OCI-LY7 (cell line): ENCODE data around the gene KLK11. TPM values are rescaled to one million over a fixed set of nuclear protein-coding genes. Genes with fewer than 3 reads are reported as not detected.

ENCODE experiments used
- BruUV-seq: library from RNA; stranded (reverse); fragments of 400-500 nt; replicated peaks from 2 replicates; lab custom pipeline; 2021; lab: Mats Ljungman, UMichigan
- CTCF ChIA-PET: fragments of 300-600 bp; sonication (Branson Sonifier 250); formaldehyde crosslinking; loops from one replicate; lab custom pipeline; 2022; ENCODE audit warnings: antibody characterized with exemption; ENCODE audit not compliant: unreplicated experiment; lab: Charles Lee
- POLR2A ChIA-PET: fragments of 300-600 bp; sonication (Branson Sonifier 250); formaldehyde crosslinking; loops from one replicate; lab custom pipeline; 2022; ENCODE audit warnings: antibody characterized with exemption; lab: Charles Lee
- DNase-seq: peaks from one replicate; pipeline ENCODE4 v3.0.0-alpha.2; 2015; ENCODE audit warnings: low spot score
- H2AFZ ChIP-seq: fragments of 200-600 bp; sonication (generic), shearing (Covaris generic); 2 replicates; pipeline ENCODE4 v1.6.1; 2014; ENCODE audit warnings: mild to moderate bottlenecking, antibody characterized with exemption, low read length, moderate library complexity
- H3K27ac ChIP-seq: fragments of 200-600 bp; sonication (generic); 2 replicates; pipeline ENCODE4 v1.5.1; 2014; ENCODE audit warnings: mixed run types, low read depth, mild to moderate bottlenecking, moderate library complexity, low read length, inconsistent platforms; ENCODE audit not compliant: poor library complexity, severe bottlenecking
- H3K36me3 ChIP-seq: fragments of 200-600 bp; sonication (generic); 2 replicates; pipeline ENCODE4 v1.6.1; 2014; ENCODE audit warnings: mild to moderate bottlenecking, antibody characterized with exemption, low read length, moderate library complexity, mixed read lengths; ENCODE audit not compliant: insufficient read depth
- H3K4me1 ChIP-seq: fragments of 200-600 bp; sonication (generic); 2 replicates; pipeline ENCODE4 v1.5.1; 2014; ENCODE audit warnings: mild to moderate bottlenecking, low read length; ENCODE audit not compliant: insufficient read depth, poor library complexity, severe bottlenecking
- H3K4me2 ChIP-seq: fragments of 200-600 bp; sonication (generic); 2 replicates; pipeline ENCODE4 v1.6.1; 2014; ENCODE audit warnings: mild to moderate bottlenecking, low read length
- H3K4me3 ChIP-seq: fragments of 200-600 bp; sonication (generic); 2 replicates; pipeline ENCODE4 v1.5.1; 2014; ENCODE audit warnings: mild to moderate bottlenecking, low read depth, low read length; ENCODE audit not compliant: poor library complexity, severe bottlenecking
- H3K79me2 ChIP-seq: fragments of 200-600 bp; sonication (generic); 2 replicates; pipeline ENCODE4 v1.6.1; 2016; ENCODE audit warnings: low read depth, mild to moderate bottlenecking, low read length, moderate library complexity, mixed read lengths; ENCODE audit not compliant: insufficient read depth
- H3K9me2 ChIP-seq: fragments of 200-600 bp; sonication (generic); 2 replicates; pipeline ENCODE4 v1.6.1; 2016; ENCODE audit warnings: mild to moderate bottlenecking, low read length, mixed read lengths; ENCODE audit not compliant: insufficient read depth
- H3K9me3 ChIP-seq: fragments of 200-600 bp; sonication (generic); 2 replicates; pipeline ENCODE4 v1.6.1; 2014; ENCODE audit warnings: mild to moderate bottlenecking, mixed run types, low read length, mixed read lengths
- H4K20me1 ChIP-seq: fragments of 200-600 bp; sonication (generic); 2 replicates; pipeline ENCODE4 v1.6.1; 2014; ENCODE audit warnings: mild to moderate bottlenecking, antibody characterized with exemption, low read length, moderate library complexity, mixed read lengths; ENCODE audit not compliant: insufficient read depth
- EZH2phosphoT487 ChIP-seq: fragments of 200-600 bp; sonication (generic); IDR thresholded peaks from 2 replicates; pipeline ENCODE4 v1.6.1; 2018; ENCODE audit warnings: low read depth, borderline replicate concordance, mild to moderate bottlenecking, mixed run types, antibody characterized with exemption, low read length, moderate library complexity, mixed read lengths
- intact Hi-C: fragments of 100-400 bp; cut with micrococcal nuclease; formaldehyde crosslinking; loops from one replicate; pipeline ENCODE4 v1.10.0; 2022; ENCODE audit not compliant: unreplicated experiment
- total RNA-seq, 2 experiments: library from RNA; depleted of rRNA in 1 of 2; stranded (reverse); fragments of >200 nt in 1 of 2; shearing (Covaris generic) in 1 of 2; gene quantifications; 2 replicates each; pipeline ENCODE4 v1.2.3, GENCODE V29; 2014 to 2022
- TF ChIP-seq, protein P1 (sequence below): fragments of 200-600 bp; sonication (generic); conservative IDR thresholded peaks from 2 replicates; pipeline ENCODE4 v1.5.1; 2014; ENCODE audit warnings: mild to moderate bottlenecking, antibody characterized with exemption, low read length, moderate library complexity, mixed read lengths

The KLK11 gene
- total RNA-seq, 2 experiments from 2014 or later = not detected

DNA sequence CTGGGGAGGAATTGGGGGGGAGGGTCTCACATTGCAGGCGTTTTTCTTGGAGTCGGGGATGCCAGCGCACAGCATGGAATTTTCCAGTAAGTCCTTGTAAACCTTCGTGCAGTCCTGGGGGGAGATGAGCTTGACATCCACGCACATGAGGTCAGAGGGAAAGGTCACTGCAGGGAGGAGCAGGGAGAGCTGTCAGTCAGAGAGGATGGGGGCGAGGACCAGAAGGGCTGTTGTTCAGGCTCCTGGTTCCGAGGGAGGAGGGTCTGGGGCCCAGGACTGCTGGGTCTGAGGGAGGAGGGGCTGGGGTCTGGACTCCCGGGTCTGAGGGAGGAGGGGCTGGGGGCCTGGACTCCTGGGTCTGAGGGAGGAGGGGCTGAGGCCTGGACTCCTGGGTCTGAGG is 46.7 kb downstream of the KLK11 start:
- no peaks in the 10 kb centered on the region for H3K9me2 ChIP-seq
- DNase-seq = no peak
- H3K79me2 ChIP-seq = no peaks in the 10 kb centered on the region
- intact Hi-C loops = no loop called here
- no peak overlapping the region for H3K4me3 ChIP-seq
- CTCF ChIA-PET = no interaction called here
- TF ChIP-seq EZH2phosphoT487 = no peak
- no peak overlapping the region for H3K4me2 ChIP-seq
- BruUV-seq = no TSS peak
- H3K4me1 ChIP-seq = no peaks in the 10 kb centered on the region
- no peak overlapping the region for H3K27ac ChIP-seq
- H3K9me3 ChIP-seq = no peaks in the 10 kb centered on the region
- POLR2A ChIA-PET = no interaction called here
- H4K20me1 ChIP-seq = no peaks in the 10 kb centered on the region
- H3K36me3 ChIP-seq = no peaks in the 10 kb centered on the region
- H2AFZ ChIP-seq = no peak overlapping the region

DNA sequence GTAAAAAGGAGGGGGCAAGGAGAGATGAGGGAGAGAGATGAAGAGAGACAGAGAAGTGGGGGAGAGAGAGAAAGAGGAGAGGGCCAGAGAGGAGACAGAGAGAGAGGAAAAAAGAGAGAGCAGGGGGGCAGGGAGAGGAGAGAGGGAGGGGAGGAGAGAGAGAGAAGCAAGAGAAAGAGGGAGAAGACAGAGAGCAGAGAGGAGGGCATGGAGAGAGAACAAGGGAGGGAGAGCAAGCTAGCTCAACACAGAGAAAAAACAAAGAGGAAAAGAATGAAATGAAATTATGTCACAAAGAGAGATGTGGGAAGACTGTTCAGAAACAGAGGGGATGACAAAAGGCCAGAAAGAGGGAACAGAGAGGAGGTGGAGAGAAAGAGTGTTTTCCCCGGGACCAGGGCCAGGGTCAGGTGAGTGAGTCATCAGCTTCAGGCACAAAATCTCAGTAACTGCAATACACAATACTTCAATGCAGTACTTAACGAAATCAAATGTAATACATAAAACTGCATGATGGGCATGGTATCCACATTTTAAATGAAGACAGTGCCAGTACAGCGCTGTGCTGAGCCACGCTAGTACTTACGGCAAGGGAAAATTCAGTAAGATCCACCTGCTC is 47.5 kb downstream of the KLK11 start:
- Histone ChIP-seq H3K4me2 (no peak overlapping the region), H3K36me3 (no peaks in the 10 kb centered on the region), H3K4me3 (no peak overlapping the region), H3K9me2 (no peaks in the 10 kb centered on the region), H3K27ac (no peak overlapping the region), H3K4me1 (no peaks in the 10 kb centered on the region), H3K9me3 (no peaks in the 10 kb centered on the region), H4K20me1 (no peaks in the 10 kb centered on the region), H2AFZ (no peak overlapping the region), H3K79me2 (no peaks in the 10 kb centered on the region)
- intact Hi-C loops = no loop called here
- BruUV-seq = no TSS peak
- no peak for DNase-seq
- POLR2A ChIA-PET = no interaction called here
- CTCF ChIA-PET = no interaction called here
- TF ChIP-seq, protein P1, sequence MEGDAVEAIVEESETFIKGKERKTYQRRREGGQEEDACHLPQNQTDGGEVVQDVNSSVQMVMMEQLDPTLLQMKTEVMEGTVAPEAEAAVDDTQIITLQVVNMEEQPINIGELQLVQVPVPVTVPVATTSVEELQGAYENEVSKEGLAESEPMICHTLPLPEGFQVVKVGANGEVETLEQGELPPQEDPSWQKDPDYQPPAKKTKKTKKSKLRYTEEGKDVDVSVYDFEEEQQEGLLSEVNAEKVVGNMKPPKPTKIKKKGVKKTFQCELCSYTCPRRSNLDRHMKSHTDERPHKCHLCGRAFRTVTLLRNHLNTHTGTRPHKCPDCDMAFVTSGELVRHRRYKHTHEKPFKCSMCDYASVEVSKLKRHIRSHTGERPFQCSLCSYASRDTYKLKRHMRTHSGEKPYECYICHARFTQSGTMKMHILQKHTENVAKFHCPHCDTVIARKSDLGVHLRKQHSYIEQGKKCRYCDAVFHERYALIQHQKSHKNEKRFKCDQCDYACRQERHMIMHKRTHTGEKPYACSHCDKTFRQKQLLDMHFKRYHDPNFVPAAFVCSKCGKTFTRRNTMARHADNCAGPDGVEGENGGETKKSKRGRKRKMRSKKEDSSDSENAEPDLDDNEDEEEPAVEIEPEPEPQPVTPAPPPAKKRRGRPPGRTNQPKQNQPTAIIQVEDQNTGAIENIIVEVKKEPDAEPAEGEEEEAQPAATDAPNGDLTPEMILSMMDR = no peak
- no peak for TF ChIP-seq EZH2phosphoT487

DNA sequence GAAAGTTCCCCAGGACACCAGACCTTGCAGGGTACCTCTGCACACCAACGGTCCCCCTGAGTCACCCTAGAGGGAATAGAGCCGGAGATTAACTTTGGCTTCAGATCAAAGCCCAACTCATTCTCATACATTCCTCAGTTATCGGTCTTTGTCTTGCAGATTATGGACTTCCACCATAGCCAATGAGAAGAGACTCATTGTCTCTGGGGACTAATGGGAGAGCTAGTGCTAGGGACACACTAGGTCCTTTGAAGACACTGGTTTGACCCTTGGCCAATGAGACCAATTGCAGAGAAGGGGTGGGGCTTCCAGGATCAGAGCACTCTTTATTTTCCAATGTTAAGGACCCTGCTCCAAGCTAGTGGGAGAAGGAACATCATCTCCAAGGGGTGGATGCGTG is 48.8 kb downstream of the KLK11 start:
- no TSS peak for BruUV-seq
- no peak overlapping the region for H3K27ac ChIP-seq
- no peaks in the 10 kb centered on the region for H3K9me2 ChIP-seq
- H3K4me2 ChIP-seq = no peak overlapping the region
- no peaks in the 10 kb centered on the region for H3K79me2 ChIP-seq
- no peak overlapping the region for H2AFZ ChIP-seq
- no peak overlapping the region for H3K4me3 ChIP-seq
- POLR2A ChIA-PET = no interaction called here
- no peaks in the 10 kb centered on the region for H3K36me3 ChIP-seq
- H4K20me1 ChIP-seq = no peaks in the 10 kb centered on the region
- TF ChIP-seq, protein P1 = no peak
- TF ChIP-seq EZH2phosphoT487 = no peak
- intact Hi-C loops = no loop called here
- no peaks in the 10 kb centered on the region for H3K4me1 ChIP-seq
- no peaks in the 10 kb centered on the region for H3K9me3 ChIP-seq
- no peak for DNase-seq
- CTCF ChIA-PET = no interaction called here
